GM12872 (cell line): ENCODE data around the gene ARSB.

Experiments
- TF ChIP-seq, protein P1 (sequence below): IDR thresholded peaks from 3 replicates; pipeline ENCODE4 v1.5.1; 2011; ENCODE audit warnings: low read depth, mild to moderate bottlenecking, low read length, moderate library complexity; ENCODE audit not compliant: insufficient read depth

The ARSB gene

DNA sequence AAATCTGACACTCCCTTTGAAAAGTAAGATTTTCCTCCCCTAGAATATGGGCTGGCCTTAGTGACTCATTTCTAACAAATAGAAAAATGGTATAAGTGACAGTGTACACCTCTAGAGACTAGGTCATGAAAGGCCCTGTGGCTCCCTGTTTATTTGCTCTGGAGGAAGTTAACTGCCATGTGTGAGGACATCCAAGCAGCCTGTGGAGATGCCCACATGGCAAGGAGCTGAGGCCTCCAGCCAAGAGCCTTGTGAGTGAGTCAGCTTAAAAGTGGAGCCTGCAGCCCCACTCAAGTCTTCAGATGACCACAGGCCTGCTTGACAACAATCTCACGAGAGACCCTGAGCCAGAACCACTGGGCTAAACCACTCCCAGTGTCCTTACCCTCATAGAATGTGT is 208.5 kb downstream of the ARSB start:
- TF ChIP-seq, protein P1, sequence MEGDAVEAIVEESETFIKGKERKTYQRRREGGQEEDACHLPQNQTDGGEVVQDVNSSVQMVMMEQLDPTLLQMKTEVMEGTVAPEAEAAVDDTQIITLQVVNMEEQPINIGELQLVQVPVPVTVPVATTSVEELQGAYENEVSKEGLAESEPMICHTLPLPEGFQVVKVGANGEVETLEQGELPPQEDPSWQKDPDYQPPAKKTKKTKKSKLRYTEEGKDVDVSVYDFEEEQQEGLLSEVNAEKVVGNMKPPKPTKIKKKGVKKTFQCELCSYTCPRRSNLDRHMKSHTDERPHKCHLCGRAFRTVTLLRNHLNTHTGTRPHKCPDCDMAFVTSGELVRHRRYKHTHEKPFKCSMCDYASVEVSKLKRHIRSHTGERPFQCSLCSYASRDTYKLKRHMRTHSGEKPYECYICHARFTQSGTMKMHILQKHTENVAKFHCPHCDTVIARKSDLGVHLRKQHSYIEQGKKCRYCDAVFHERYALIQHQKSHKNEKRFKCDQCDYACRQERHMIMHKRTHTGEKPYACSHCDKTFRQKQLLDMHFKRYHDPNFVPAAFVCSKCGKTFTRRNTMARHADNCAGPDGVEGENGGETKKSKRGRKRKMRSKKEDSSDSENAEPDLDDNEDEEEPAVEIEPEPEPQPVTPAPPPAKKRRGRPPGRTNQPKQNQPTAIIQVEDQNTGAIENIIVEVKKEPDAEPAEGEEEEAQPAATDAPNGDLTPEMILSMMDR: no peak

DNA sequence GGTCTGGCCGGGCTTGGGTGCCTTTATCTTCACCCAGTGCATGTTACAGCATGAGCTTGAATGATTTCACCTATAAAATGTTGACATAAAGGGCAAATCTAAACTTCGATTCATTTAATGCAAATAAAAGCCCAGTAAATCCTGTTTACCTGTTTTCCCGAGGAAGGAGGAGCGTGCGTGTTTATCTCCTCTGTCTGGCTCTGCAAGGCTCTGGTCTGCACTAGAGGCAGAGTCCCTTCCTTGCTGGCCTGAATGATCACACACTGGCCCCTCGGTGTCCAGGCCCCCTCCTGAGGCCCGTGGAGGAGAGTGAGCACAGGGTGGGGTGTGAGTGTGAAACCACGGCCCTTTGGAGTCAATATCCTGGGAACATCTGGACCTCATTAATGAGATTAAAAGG is 211.5 kb downstream of the ARSB start:
- TF ChIP-seq, protein P1: no peak

DNA sequence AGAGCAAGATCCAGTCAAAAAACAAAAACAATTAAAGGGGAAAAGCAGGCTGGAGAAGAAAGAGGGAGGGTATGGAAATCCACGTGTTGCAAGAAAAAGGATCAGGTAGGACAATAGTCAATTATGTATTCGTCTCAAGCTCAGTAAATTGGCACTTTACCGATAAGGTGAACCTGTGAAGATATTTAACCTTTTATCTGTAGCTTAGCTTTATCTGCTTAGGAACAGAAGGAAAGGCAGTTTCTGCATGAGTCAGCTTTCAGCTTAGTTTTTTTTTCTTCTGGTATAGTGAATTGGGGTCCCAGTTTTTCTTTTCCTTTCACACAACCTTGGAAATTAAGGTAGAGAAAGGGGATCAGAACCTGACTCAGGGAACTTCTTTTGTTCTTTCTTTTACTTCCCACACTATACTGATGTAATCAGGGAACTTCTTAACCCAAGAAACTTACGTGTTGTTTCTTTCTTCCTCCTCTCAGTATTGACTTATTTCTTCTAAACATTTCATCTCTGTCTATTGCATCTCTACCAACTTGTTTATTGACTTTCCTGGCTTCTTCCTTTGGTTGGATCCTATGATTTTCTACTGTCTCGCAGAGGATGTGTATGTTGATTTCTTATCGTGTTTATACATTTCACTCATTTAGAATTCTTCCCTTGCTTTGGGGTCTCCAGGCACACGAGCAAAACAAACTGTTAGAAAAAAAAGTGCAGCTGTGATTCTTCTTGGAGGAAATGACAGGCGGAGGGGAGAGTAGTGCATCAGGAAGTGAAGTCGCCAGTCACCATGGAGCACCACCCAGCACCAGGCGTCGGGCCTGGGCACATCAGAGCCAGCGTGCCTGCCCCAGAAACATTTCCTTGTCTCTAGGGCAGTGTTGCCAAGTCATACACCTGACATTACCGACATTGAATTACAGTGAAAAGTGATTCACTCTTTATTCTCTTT is 213.6 kb downstream of the ARSB start:
- TF ChIP-seq, protein P1: no peak

DNA sequence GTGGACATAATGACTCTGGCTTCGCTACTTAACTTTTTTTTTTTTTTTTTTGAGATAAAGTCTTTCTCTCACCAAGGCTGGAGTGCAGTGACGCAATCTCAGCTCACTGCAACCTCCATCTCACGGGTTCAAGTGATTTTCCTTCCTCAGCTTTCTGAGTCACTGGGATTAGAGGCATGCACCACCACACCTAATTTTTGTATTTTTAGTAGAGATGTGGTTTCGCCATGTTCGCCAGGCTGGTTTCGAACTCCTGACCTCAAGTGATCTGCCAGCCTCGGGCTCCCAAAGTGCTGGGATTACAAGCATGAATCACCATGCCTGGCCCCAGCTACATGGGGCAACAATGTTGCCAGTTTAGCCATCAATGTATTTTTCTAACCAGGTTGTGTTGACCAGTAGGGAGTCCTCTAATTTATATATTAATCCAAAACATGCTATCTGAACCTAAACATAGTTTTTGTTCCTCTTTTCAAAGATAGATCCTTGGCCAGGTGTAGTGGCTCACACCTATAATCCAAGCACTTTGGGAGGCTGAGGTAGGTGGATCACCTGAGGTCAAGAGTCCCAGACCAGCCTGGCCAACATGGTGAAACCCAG is 216.2 kb downstream of the ARSB start:
- TF ChIP-seq, protein P1: no peak

DNA sequence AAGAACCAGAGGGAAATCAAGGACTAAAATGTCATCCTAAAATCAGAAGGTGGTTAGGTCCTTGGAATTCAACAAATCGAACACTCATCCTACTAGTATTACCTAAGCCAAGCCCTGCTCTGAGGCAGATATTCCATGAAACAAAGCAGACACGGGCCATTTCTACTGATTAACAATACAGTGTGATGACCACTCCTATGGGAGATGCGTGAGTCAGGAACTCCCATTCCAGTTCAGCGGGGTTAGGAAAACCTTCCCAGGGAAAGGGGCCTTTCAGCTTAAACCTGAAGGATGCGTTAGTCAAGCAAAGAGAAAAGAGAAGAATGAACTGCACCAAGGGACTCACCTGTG is 218.7 kb downstream of the ARSB start:
- TF ChIP-seq, protein P1: no peak

DNA sequence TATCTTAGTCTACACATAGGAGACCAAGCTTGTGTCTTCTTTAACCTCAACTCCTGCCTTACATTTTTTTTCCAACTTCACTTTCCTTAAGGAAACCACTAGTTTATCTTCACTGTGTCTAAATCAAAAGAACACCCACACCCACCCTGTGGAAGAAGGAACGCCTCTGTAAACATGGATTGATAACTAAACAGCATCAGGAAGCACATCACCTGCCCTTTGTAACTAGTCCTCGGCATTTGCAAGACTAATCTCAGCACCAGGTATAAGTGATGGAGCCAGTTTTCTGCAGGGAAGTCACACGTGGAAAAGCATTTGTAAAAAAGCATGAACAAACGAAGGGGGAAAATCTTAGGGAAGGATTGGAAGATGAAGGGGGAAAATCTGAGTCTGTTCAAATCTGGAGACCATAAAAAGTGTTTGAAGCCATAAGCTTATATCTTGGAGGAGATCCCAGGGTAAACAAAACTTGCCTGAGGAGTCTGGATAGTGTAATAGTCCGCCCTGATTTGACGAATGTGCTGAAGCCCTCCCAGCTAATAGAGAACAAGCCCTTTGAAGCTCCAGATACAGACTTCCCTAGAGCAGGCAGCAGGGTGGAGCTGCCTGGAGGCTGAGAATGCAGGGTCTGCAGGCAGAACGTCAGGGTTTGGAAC is 219.2 kb downstream of the ARSB start:
- TF ChIP-seq, protein P1: no peak

DNA sequence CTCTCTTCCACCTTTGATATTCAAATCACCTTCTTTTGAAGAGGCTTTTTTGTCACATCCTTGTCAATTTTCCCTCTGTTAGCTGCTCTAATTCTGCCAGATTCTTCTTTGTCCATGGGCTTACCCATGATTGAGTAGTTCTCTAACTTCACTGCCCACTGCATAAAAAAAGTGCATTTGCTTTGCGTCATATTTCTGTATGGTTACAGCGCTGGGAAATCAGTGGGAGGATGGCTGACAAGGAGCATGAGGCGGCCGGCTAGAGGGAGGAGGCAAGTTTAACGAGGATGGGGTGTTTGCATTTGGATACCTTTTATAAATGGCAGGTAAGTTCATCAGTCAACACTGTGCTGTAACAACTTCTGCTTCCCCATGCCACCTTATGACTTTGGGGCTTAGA is 220.0 kb downstream of the ARSB start:
- TF ChIP-seq, protein P1: no peak
